HEK293T (cell line): Measurements from ENCODE around the gene PACRG.

ENCODE experiments used
- BHLHE40 ChIP-seq: fragments of 450-650 bp; IDR thresholded peaks from 2 replicates; pipeline ENCODE4 v1.6.1; 2016; ENCODE audit warnings: mild to moderate bottlenecking, moderate library complexity, borderline replicate concordance
- CTBP1 ChIP-seq: fragments of 450-650 bp; IDR thresholded peaks from 2 replicates; pipeline ENCODE4 v1.6.1; 2016; ENCODE audit warnings: borderline replicate concordance
- FOXM1 ChIP-seq: fragments of 450-650 bp; IDR thresholded peaks from 2 replicates; pipeline ENCODE4 v1.6.1; 2017; ENCODE audit warnings: mild to moderate bottlenecking, borderline replicate concordance

DNA sequence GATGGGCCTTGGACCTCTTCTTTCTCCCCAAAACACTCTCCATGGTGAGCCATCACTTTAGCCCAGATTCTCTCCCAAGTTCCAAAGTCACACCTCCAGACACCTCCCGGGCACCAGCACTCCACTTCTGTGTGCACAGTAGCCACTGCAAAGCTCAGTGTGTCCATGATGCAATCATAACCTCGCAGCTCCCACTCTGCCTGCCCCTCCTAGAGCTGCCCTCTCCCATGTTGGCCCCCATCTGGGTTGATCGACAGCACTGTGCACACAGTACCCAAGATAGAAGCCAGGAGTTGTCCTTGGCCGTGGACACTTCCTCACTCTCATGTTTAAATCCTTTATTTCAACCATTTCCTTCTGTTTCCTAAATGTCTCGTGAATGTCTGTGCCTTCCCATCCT is 293.3 kb downstream of the PACRG start:
- TF ChIP-seq FOXM1 (no peak), CTBP1 (no peak), BHLHE40 (no peak)
